K562 (cell line): ENCODE measurements around the gene ARL13B. TPM values are rescaled to one million over a fixed set of nuclear protein-coding genes. Genes with fewer than 3 reads are reported as not detected.

Source experiments
- ADNP ChIP-seq: fragments of 200-800 bp; sonication (Bioruptor generic); IDR thresholded peaks from 2 replicates; pipeline ENCODE4 v1.6.1; 2016; ENCODE audit warnings: missing genetic modification characterization, missing compliant biosample characterization
- CSDE1 ChIP-seq, 2 experiments: fragments of 450-650 bp; IDR thresholded peaks; 2 replicates each; pipeline ENCODE4 v1.6.1; 2016; ENCODE audit warnings: mild to moderate bottlenecking in 1 of 2
- FOXA3 ChIP-seq, 2 experiments: fragments of 450-650 bp in 1 of 2; sonication (generic) in 1 of 2; formaldehyde crosslinking; IDR thresholded peaks in 1 of 2; conservative IDR thresholded peaks in 1 of 2; 2 replicates each; pipeline versions ENCODE4 v1.4.0 to v1.8.0; 2020 to 2022; ENCODE audit warnings: mild to moderate bottlenecking in 2 of 2, missing genetic modification reagents in 1 of 2
- GABPB1 ChIP-seq: sonication (generic); formaldehyde crosslinking; IDR thresholded peaks from 2 replicates; pipeline ENCODE4 v1.8.0; 2022; ENCODE audit warnings: mild to moderate bottlenecking, missing genetic modification reagents
- GTF2B ChIP-seq: IDR thresholded peaks from 2 replicates; pipeline ENCODE4 v1.6.1; 2011; ENCODE audit not compliant: insufficient read length; ENCODE audit errors: extremely low read depth
- HOXB6 ChIP-seq: fragments of 250-450 bp; sonication (Bioruptor Pico); IDR thresholded peaks from 2 replicates; pipeline ENCODE4 v1.5.1; 2022; ENCODE audit warnings: mild to moderate bottlenecking, borderline replicate concordance
- ID3 ChIP-seq, 2 experiments: fragments of 250-450 bp in 1 of 2; fragments of 450-650 bp in 1 of 2; sonication (Bioruptor Pico) in 1 of 2; IDR thresholded peaks; 2 replicates each; pipeline versions ENCODE4 v1.6.1 to v1.8.0; 2016 to 2021; ENCODE audit warnings: mild to moderate bottlenecking in 2 of 2, moderate library complexity in 2 of 2, missing compliant biosample characterization in 1 of 2, missing genetic modification characterization in 1 of 2
- JUN ChIP-seq, 2 experiments: sonication (generic) in 1 of 2; formaldehyde crosslinking in 1 of 2; IDR thresholded peaks; 2 replicates each; pipeline versions ENCODE4 v1.6.1 to v1.8.0; 2012 to 2022; ENCODE audit warnings: borderline replicate concordance in 2 of 2, mild to moderate bottlenecking in 2 of 2, improper control_type of control experiment in 1 of 2, low read depth in 1 of 2, low read length in 1 of 2, missing genetic modification reagents in 1 of 2
- KDM4B ChIP-seq, 2 experiments: fragments of 450-650 bp in 1 of 2; sonication (generic) in 1 of 2; IDR thresholded peaks; 2 replicates each; pipeline ENCODE4 v1.6.1; 2016 to 2017; ENCODE audit warnings: borderline replicate concordance in 2 of 2, antibody characterized with exemption in 1 of 2, low read depth in 1 of 2, mild to moderate bottlenecking in 1 of 2
- KLF13 ChIP-seq: fragments of 450-650 bp; IDR thresholded peaks from 2 replicates; pipeline ENCODE4 v1.6.1; 2016; ENCODE audit warnings: missing genetic modification characterization, low read depth, mild to moderate bottlenecking, missing compliant biosample characterization, moderate library complexity, borderline replicate concordance
- KLF6 ChIP-seq: fragments of 250-450 bp; sonication (Bioruptor Pico); IDR thresholded peaks from 2 replicates; pipeline ENCODE4 v1.4.0; 2020; ENCODE audit warnings: mild to moderate bottlenecking, moderate library complexity, borderline replicate concordance
- NCOA4 ChIP-seq: fragments of 450-650 bp; IDR thresholded peaks from 2 replicates; pipeline ENCODE4 v1.6.1; 2018; ENCODE audit warnings: mild to moderate bottlenecking; ENCODE audit not compliant: partially characterized antibody
- PML ChIP-seq: IDR thresholded peaks from 2 replicates; pipeline ENCODE4 v1.6.1; 2012; ENCODE audit warnings: low read length, inconsistent platforms
- POLR2AphosphoS2 ChIP-seq: IDR thresholded peaks from 2 replicates; pipeline ENCODE4 v1.6.1; 2012; ENCODE audit warnings: low read length, improper control_type of control experiment
- RBM15 ChIP-seq: fragments of 200-400 bp; formaldehyde crosslinking; IDR thresholded peaks from 2 replicates; pipeline ENCODE4 v1.6.1; 2018; ENCODE audit warnings: mild to moderate bottlenecking, low read length, moderate library complexity; ENCODE audit not compliant: insufficient read depth
- SAP30 ChIP-seq: fragments of 200-600 bp; sonication (generic); IDR thresholded peaks from 2 replicates; pipeline ENCODE4 v1.6.1; 2012; ENCODE audit warnings: borderline replicate concordance, low read depth, mild to moderate bottlenecking, moderate library complexity, low read length, control low read depth, inconsistent platforms; ENCODE audit not compliant: insufficient read depth, poor library complexity, severe bottlenecking
- SMARCE1 ChIP-seq: fragments of 450-650 bp; IDR thresholded peaks from 2 replicates; pipeline ENCODE4 v1.7.1; 2016; ENCODE audit warnings: mild to moderate bottlenecking
- STAT5A ChIP-seq: IDR thresholded peaks from 2 replicates; pipeline ENCODE4 v1.6.1; 2012; ENCODE audit warnings: low read length, inconsistent platforms, borderline replicate concordance
- TAF1 ChIP-seq: IDR thresholded peaks from 2 replicates; pipeline ENCODE4 v1.6.1; 2011; ENCODE audit warnings: mild to moderate bottlenecking, low read length, moderate library complexity; ENCODE audit not compliant: insufficient read depth, control insufficient read depth, severe bottlenecking; ENCODE audit errors: extremely low read depth
- TRIM24 ChIP-seq, 2 experiments: fragments of 450-650 bp; IDR thresholded peaks; 2 replicates each; pipeline ENCODE4 v1.6.1; 2016
- XRCC4 ChIP-seq: IDR thresholded peaks from one replicate; pipeline ENCODE4 v1.6.1; 2011; ENCODE audit not compliant: insufficient read depth, insufficient read length; ENCODE audit errors: extremely low read depth
- YY1 ChIP-seq, 3 experiments: IDR thresholded peaks; 2 replicates each; pipeline ENCODE4 v1.6.1; 2011; ENCODE audit warnings: low read length in 2 of 3, mild to moderate bottlenecking in 2 of 3, moderate library complexity in 2 of 3, borderline replicate concordance in 1 of 3, control low read depth in 1 of 3, low read depth in 1 of 3; ENCODE audit not compliant: insufficient read depth in 3 of 3, insufficient replicate concordance in 2 of 3, control insufficient read depth in 1 of 3, insufficient read length in 1 of 3; ENCODE audit errors: extremely low read depth in 1 of 3
- ZFX ChIP-seq: sonication (generic); formaldehyde crosslinking; IDR thresholded peaks from 2 replicates; pipeline ENCODE4 v1.8.0; 2022; ENCODE audit warnings: mild to moderate bottlenecking, missing genetic modification reagents, moderate library complexity
- ZKSCAN1 ChIP-seq: fragments of 150-350 bp; IDR thresholded peaks from 2 replicates; pipeline ENCODE4 v1.6.1; 2016; ENCODE audit warnings: low read depth, low read length
- ZKSCAN3 ChIP-seq: fragments of 250-450 bp; sonication (Bioruptor Pico); IDR thresholded peaks from 2 replicates; pipeline ENCODE4 v1.4.0; 2020
- polyA plus RNA-seq, 8 experiments: library from polyadenylated mRNA; depleted of rRNA in 4 of 8; stranded (reverse) in 5 of 8; unstranded in 3 of 8; fragments of >200 nt; fragmentation: Nextera tagmentation in 2 of 8; fragmentation: Illumina TruSeq in 1 of 8; extraction: Ambion mirVana in 2 of 8; extraction: Trizol in 1 of 8; gene quantifications; 2 replicates each; pipeline versions ENCODE4 v1.2.1 to v1.2.3, GENCODE V29; 2011 to 2014; ENCODE audit warnings: inconsistent platforms in 1 of 8, missing spikeins in 1 of 8
- total RNA-seq, 7 experiments: library from RNA; depleted of rRNA in 6 of 7; stranded (reverse); fragments of >200 nt in 6 of 7; fragmentation: Illumina TruSeq in 2 of 7; extraction: Trizol in 2 of 7; gene quantifications; 2 replicates each; pipeline versions ENCODE4 v1.2.1 to v1.2.3, GENCODE V29; 2011 to 2021; ENCODE audit warnings: low replicate concordance in 1 of 7

The ARL13B gene
- total and polyA plus RNA-seq, 9 of the 15 experiments (the other 6 are each of a cell fraction or from before 2014, with no cell fraction given) = 4.1 to 16.9 (median 12.2) TPM

GRCh38 chr3:93973131-93974126 is 6.5 kb upstream of the ARL13B start, which contains the start of gene PROS1 (continued):
- TF ChIP-seq SMARCE1 = 0 out of 2 replicates have a peak, but pooled peaks have one; percentile 13
- TF ChIP-seq TAF1 = peak; percentile 71
- TF ChIP-seq KLF6 (CRISPR knock-in tag) = no peak
- TF ChIP-seq POLR2AphosphoS2 = no peak
- TF ChIP-seq RBM15 = no peak
- TF ChIP-seq ADNP (tag) = no peak
- peak; percentile 89 for TF ChIP-seq ZFX (CRISPR knock-in tag)
- 0 out of 4 replicates have a peak, but pooled peaks of 1 of the 2 experiments have one; percentile 50 for TF ChIP-seq KDM4B (IDR thresholded peaks at IDR 0.05; ENCODE audit: borderline replicate concordance in 2 of 2, low read depth in 1 of 2)
- TF ChIP-seq GABPB1 (CRISPR knock-in tag) = no peak
- TF ChIP-seq PML = no peak
- no peak for TF ChIP-seq XRCC4
- TF ChIP-seq STAT5A = peak; percentile 80
- TF ChIP-seq ID3 (CRISPR knock-in tag; IDR thresholded peaks at IDR 0.05) = no peak
- peak; percentile 39; the same call in 1 of the 2 replicates for TF ChIP-seq ID3 (tag; IDR thresholded peaks at IDR 0.05)
- TF ChIP-seq JUN (IDR thresholded peaks at IDR 0.05; ENCODE audit: borderline replicate concordance, low read depth, low read length) = 0 out of 2 replicates have a peak, but pooled peaks have one; percentile 21
- no peak for TF ChIP-seq JUN (CRISPR knock-in tag; IDR thresholded peaks at IDR 0.05; ENCODE audit: borderline replicate concordance)
- TF ChIP-seq TRIM24 (IDR thresholded peaks at IDR 0.05) = no peak
- TF ChIP-seq NCOA4 = no peak
- no peak for TF ChIP-seq SAP30
- TF ChIP-seq CSDE1 (IDR thresholded peaks at IDR 0.05) = no peak
- TF ChIP-seq GTF2B = no peak
- TF ChIP-seq FOXA3 (CRISPR knock-in tag; conservative IDR thresholded peaks at IDR 0.05 in 1 of 2, IDR thresholded peaks at IDR 0.05 in 1 of 2) = peak in 1 of 2 experiments; percentile 34; a peak in 1 of 4 replicates
- no peak for TF ChIP-seq HOXB6
- TF ChIP-seq ZKSCAN1 = no peak
- no peak for TF ChIP-seq ZKSCAN3 (CRISPR knock-in tag)
- no peak for TF ChIP-seq KLF13 (tag)
- peak in 2 of 3 experiments; percentile 34 to 55 for TF ChIP-seq YY1 (IDR thresholded peaks at IDR 0.05; ENCODE audit: borderline replicate concordance in 1 of 3, control insufficient read depth in 1 of 3, extremely low read depth in 1 of 3, insufficient read depth in 3 of 3, insufficient read length in 1 of 3, insufficient replicate concordance in 2 of 3, low read depth in 1 of 3, low read length in 2 of 3)
